ENCODE measurements around the gene ZNG1C.
"Not testable (repeated sequence)": the region's sequence is repeated elsewhere in the genome, so short reads cannot be mapped to it uniquely, and the experiment has no call there.

ZNG1C gene

DNA sequence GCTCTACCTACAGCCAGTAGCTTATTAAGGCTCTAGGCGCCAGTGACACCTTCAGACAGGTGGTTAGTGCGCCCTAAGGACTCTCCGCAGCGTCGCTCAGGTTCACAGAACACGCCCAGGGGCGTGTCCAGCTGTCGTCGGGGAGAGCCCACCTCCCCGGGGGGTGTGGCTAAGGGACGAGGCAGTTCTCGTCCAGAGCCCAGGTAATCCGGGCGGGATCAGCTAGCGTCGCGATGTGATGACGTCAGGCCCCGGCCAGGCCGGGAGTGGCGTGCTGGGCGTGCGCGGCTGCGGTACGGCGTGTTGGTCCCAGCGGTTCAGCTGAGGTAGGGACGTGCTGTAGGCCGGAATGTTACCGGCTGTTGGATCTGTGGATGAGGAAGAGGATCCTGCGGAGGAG, at the start of gene ZNG1C:
ZNG1C (plus strand) TSS at position 301 of the 400 bp plus-strand sequence; CDS start at position 350, 49 bp downstream.
- DNase-seq (ENCODE audit: low read depth in 3 of 3, low spot score in 1 of 3): not testable (repeated sequence)

DNA sequence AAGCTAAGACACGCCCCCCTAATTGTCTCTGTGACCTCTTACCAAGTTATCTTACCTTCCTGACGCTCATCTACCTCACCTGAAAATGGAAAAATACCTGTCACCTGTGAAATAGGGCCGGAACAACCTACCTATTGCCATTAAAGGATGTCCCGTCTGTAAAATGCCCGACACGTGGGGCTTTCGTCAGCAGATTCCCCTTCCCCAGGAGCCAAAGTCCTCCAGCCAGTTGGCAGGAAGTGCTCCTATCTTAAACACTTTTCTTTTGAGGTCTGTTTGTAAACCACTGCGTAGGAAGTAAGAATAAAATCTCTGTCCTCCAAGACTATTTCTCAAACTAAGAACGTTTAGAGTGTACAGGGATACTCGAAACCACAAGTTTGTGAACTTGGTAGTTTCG, 654 bp downstream of the ZNG1C start:
- not testable (repeated sequence) for DNase-seq (ENCODE audit: low read depth in 3 of 3, low spot score in 1 of 3)

DNA sequence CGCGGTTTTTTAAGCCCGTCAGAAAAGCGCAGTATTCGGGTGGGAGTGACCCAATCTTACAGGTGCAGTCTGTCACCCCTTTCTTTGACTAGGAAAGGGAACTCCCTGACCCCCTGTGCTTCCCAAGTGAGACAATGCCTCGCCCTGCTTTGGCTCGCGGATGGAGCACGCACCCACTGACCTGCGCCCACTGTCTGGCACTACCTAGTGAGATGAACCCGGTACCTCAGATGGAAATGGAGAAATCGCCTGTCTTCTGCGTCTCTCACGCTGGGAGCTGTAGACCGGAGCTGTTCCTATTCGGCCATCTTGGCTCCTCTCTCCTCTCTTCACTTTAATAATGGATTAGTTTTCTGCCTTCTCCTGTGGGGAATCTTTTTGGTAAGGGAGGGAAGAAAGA, 39.3 kb downstream of the ZNG1C start:
- DNase-seq (ENCODE audit: low read depth in 3 of 3, low spot score in 1 of 3): not testable (repeated sequence)

- DNase-seq (ENCODE audit: low read depth in 3 of 3, low spot score in 1 of 3): not testable (repeated sequence)
Measured at GRCh38 chr9:68302567-68302966, 60.8 kb downstream of the ZNG1C start, which contains the start of gene FOXD4L3. Gene FOXD4L3 (plus strand): TSS chr9:68302867. CDS start chr9:68302952, 85 bp downstream.

DNA sequence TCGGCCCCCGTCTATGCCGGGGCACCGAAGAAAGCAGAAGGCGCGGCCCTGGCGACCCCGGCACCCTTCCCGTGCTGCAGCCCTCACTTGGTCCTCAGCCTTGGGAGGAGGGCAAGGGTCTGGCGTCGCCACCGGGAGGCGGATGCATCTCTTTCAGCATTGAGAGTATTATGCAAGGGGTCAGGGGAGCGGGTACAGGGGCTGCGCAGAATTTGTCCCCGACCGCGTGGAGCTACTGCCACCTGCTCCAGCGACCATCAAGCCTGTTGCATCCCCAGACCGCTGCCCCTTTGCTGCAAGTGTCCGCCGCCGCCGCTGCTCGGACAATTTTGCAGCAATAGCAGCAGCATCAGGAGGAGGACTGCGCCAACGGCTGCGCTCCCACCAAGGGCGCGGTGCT, 62.0 kb downstream of the ZNG1C start:
- DNase-seq (ENCODE audit: low read depth in 3 of 3, low spot score in 1 of 3): not testable (repeated sequence)

- DNase-seq (ENCODE audit: low read depth in 3 of 3, low spot score in 1 of 3): not testable (repeated sequence)
Measured at GRCh38 chr9:68304212-68304611, 62.4 kb downstream of the ZNG1C start.

- not testable (repeated sequence) for DNase-seq (ENCODE audit: low read depth in 3 of 3, low spot score in 1 of 3)
Measured at GRCh38 chr9:68304777-68305176, 63.0 kb downstream of the ZNG1C start.

DNA sequence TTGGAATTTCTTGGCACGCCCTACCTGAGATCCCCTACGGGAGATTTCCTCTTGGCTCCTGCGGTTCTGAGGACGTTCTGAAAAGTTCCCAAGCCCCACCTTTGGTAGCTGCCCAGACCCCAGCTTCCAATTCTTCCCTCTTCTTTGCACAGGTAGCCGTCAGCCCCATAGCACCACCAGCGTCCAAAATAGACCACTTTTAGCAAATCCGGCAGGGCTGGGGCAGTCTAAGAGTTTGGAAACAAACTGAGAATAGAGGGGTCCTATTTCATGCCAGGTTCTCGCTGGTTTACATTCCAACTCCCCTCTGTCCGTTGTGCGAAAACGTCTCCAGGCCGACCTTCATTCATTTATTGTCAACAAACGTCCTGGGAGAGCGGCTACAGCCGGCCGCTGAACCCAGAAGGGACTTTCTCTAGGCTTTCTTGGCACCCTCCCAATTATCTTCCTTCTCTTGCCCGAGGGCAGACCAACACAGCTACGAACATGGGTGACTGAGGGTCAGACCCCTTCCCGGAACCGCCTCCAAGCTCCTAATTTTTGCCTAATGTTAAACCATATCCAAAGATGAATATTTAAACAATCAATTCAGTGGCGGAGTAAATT, 64.0 kb downstream of the ZNG1C start:
- DNase-seq (ENCODE audit: low read depth in 3 of 3, low spot score in 1 of 3): not testable (repeated sequence)

DNA sequence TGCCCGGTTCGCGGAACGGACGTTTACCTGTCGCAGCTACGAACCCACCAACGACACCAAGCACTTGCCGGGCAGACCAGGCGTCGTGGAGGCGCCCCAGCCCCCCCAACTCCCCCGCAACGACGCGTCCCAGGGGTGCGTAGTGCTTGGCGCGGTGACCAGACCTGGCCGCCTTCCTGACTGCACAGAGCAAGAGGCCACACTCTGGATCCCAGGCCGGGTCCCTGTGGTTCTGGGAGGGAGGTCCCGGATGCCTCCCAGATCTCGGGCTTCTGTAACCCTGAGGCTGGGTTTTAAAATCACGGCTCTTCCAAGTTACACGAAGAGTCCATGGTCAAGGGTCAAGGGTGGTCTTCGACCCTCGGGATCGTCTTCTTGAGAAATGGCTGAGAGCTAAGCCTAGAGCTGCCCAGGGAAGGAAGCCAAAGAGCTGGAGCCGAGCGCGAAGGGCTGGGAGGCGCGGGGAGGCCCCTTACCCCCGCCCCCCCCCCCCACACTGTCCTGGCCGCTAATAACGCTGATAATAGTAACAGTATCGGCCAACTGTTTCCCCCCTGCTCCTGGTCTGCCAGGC, 64.7 kb downstream of the ZNG1C start:
- DNase-seq (ENCODE audit: low read depth in 3 of 3, low spot score in 1 of 3): not testable (repeated sequence)

- DNase-seq (ENCODE audit: low read depth in 3 of 3, low spot score in 1 of 3): not testable (repeated sequence)
Measured at GRCh38 chr9:68307127-68307526, 65.3 kb downstream of the ZNG1C start.

DNA sequence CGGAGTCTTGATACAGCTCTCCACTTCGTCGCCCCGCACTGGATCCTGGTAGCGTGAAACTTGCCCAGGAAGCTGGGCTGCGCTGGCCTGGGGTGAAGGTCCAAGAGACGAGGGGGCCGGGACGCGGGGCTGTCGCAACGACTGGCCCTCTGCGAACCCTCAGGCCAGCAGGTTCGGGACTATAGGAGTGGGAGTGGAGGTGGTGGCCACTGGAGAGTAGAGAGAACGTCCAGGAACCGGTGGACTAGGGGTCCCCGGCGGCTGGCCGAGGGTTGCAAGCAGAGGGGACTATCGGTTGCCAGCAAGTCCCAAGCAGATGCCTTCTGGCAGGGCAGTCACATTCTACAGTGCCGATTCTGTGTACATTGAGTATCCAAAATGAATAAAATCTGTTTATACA, 65.9 kb downstream of the ZNG1C start:
- DNase-seq (ENCODE audit: low read depth in 3 of 3, low spot score in 1 of 3): not testable (repeated sequence)

DNA sequence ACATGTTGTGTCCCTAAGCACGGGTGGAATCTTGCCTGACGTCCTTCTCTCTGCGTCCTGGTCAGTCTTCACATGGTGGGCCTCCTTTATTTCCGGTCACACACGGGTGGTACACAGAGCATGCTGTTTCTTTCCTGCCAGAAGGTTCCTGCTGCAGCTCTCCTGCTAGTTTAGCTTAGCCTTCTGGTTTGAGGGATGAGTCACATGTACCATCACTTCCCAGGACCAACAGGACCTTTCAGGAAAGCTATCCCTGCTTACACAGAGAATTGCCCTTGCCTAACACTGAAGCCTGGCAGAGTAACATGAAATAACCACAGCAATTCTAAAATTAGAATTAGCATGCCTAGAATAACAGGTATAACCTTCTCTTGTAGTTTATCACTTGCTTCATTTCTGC, 69.4 kb downstream of the ZNG1C start:
- DNase-seq (ENCODE audit: low read depth in 3 of 3, low spot score in 1 of 3): not testable (repeated sequence)

GRCh38 chr9:68318209-68318608, 76.4 kb downstream of the ZNG1C start:
- DNase-seq (ENCODE audit: low read depth in 3 of 3, low spot score in 1 of 3): not testable (repeated sequence)

- not testable (repeated sequence) for DNase-seq (ENCODE audit: low read depth in 3 of 3, low spot score in 1 of 3)
Measured at GRCh38 chr9:68323749-68324148, 82.0 kb downstream of the ZNG1C start.

GRCh38 chr9:68324518-68324917, 82.7 kb downstream of the ZNG1C start:
- not testable (repeated sequence) for DNase-seq (ENCODE audit: low read depth in 3 of 3, low spot score in 1 of 3)

- not testable (repeated sequence) for DNase-seq (ENCODE audit: low read depth in 3 of 3, low spot score in 1 of 3)
Measured at GRCh38 chr9:68329106-68329505, 87.3 kb downstream of the ZNG1C start.

GRCh38 chr9:68330531-68331173, 88.9 kb downstream of the ZNG1C start:
- not testable (repeated sequence) for DNase-seq (ENCODE audit: low read depth in 3 of 3, low spot score in 1 of 3)

DNA sequence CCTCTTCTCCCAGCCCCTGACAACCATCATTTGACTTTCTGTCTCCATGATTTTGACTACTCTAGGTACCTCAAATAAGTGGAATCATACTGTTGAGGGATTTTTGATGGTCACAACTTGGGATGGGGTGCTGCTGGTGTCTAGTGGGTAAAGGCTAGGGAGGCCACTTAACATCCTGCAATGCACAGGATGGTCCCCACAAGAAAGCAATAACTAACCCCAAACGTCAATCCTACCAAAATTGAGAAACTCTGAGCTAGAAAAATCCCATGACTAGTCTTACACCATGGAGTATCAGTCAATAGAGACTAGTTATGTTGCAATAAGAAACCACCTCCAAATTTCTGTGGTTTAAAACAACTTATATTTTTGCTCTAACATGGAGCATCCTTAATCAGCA, 90.3 kb downstream of the ZNG1C start:
- DNase-seq (ENCODE audit: low read depth in 3 of 3, low spot score in 1 of 3): not testable (repeated sequence)

DNA sequence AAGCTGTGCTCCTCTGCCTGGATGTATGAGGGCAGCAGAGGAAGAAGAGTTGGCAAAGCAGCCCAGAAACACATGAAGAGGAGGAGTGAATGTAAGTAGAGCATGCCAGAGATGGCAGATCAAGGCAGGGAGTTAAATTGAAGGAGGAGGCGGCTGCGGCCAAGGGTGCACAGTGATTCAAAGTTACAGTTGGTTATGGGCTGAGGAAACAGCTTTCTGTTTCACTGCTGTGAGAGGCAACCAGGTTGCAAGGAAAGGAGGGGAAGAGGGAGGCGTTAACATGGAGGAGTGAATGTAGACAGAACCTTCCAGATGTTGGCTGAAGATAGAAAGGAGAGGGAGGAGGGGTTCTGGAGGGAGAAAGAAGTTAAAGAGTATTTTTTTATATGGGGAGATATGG, 94.2 kb downstream of the ZNG1C start:
- DNase-seq (ENCODE audit: low read depth in 3 of 3, low spot score in 1 of 3): not testable (repeated sequence)

DNA sequence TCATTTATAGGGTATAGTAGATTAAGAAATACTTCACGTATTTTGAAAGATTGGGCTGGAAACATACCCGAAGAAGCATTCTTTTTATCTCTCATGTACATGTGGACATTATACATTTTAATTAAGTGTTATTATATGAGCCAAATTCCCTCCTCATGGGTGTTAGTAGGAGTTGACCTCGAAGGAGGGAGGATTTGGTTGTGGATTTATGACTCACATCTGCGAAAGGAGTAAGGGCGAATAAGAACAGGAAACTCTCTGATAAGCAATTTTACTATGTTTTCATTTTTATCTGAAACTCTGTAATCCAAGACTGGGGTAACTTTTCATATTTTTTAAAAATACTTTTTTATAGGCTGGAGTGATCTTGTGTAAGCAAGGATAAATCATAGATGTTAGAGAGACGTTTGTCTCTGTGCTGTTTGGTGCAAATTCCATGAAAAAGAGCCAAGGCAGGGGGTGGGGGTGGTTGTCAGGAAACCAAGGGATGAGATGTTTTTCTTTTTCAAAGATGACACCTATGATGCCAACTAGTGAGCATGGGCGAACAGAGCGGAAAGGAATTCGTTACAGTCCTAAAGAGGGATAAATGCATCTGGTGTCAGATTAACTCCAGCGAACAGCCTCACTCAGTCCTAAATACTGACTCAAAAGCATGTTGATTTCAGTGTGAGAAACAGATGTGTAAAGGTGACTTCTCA, 95.0 kb downstream of the ZNG1C start:
- not testable (repeated sequence) for DNase-seq (ENCODE audit: low read depth in 3 of 3, low spot score in 1 of 3)

GRCh38 chr9:68338000-68338399, 96.2 kb downstream of the ZNG1C start:
- not testable (repeated sequence) for DNase-seq (ENCODE audit: low read depth in 3 of 3, low spot score in 1 of 3)

All from stimulated activated CD4-positive, alpha-beta T cell treated with anti-CD3 and anti-CD28 coated beads, TNF-alpha, amount 100 ng/mL, for 1 hour (primary cell).